Mammary epithelial cell (primary cell): ENCODE data around the gene ITPR2.

Source experiments
- CTCF ChIP-seq, 2 donors: IDR thresholded peaks in 1 of 2; conservative IDR thresholded peaks in 1 of 2; 2 replicates each; pipeline ENCODE4 v1.5.1; 2011 to 2012; ENCODE audit warnings: inconsistent platforms in 2 of 2, low read length in 2 of 2, mild to moderate bottlenecking in 2 of 2, control low read depth in 1 of 2, low read depth in 1 of 2; ENCODE audit not compliant: insufficient read depth in 1 of 2; ENCODE audit errors: extremely low read depth in 1 of 2
- EZH2 ChIP-seq: IDR thresholded peaks from 2 replicates; pipeline ENCODE4 v1.6.1; 2012; ENCODE audit warnings: low read length, inconsistent platforms, borderline replicate concordance

GRCh38 chr12:26595806-26596205 is 237.2 kb downstream of the ITPR2 start:
- TF ChIP-seq CTCF (conservative IDR thresholded peaks at IDR 0.05 in 1 of 2, IDR thresholded peaks at IDR 0.05 in 1 of 2; ENCODE audit: extremely low read depth in 1 of 2, insufficient read depth in 1 of 2, low read depth in 1 of 2, low read length in 2 of 2) (no peak), EZH2 (no peak)
